ENCODE measurements around the gene STAG3.
A peak's percentile ranks its signal among the peaks of the same experiment; 100 is the strongest.

The STAG3 gene

DNA sequence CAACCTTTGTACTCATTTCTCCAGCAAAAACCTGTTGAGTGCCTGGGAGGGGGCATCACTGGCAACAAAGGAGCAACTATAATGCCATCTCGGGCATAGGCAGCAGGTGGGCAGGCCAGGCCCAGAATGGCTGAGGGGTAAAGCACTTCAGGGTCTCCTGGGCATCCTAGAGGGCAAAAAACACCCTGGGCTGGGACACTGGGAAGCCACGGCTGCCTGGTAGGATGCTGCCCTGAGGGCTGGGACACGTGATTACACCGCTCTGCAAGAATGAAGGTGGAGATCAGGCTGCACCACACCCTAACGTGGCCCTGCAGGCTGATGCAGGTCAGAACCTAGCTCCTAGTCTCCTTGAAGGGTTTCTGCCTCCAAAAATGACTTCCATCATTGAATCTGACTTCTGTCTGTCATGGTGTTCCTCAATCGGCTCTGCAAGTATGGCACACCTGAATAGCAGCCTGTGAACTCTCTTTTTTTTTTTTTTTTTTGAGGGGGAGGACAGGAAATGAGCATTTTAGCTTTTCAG is 14.6 kb upstream of the STAG3 start:
- TF ChIP-seq, protein P1, sequence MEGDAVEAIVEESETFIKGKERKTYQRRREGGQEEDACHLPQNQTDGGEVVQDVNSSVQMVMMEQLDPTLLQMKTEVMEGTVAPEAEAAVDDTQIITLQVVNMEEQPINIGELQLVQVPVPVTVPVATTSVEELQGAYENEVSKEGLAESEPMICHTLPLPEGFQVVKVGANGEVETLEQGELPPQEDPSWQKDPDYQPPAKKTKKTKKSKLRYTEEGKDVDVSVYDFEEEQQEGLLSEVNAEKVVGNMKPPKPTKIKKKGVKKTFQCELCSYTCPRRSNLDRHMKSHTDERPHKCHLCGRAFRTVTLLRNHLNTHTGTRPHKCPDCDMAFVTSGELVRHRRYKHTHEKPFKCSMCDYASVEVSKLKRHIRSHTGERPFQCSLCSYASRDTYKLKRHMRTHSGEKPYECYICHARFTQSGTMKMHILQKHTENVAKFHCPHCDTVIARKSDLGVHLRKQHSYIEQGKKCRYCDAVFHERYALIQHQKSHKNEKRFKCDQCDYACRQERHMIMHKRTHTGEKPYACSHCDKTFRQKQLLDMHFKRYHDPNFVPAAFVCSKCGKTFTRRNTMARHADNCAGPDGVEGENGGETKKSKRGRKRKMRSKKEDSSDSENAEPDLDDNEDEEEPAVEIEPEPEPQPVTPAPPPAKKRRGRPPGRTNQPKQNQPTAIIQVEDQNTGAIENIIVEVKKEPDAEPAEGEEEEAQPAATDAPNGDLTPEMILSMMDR (IDR thresholded peaks at IDR 0.05; ENCODE audit: insufficient read depth, low read depth, low read length, missing control alignments): no peak
- peak; percentile 93 for DNase-seq (ENCODE audit: low read depth)
- no peak overlapping the region for H3K4me3 ChIP-seq (ENCODE audit: low read length)

DNA sequence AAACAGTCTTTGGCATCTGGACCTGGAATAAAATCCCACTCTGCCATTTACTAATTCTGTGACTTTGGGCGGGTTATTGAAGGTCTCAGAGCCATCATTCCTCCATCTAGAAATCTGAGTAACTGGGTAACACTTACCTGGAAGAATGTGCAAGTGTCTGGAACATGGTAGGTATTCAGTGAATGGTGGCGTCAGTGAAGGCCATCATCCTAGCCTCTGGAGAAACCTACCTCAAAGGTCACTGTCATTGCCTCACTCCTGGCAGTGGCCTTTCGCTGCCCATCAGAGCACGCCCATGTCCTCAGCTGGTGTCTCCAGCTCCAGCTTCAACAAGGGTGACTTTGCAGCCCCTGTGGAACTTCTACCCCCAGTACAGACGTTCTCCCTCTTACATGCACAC is 13.8 kb upstream of the STAG3 start:
- H3K4me3 ChIP-seq (ENCODE audit: low read length): no peak overlapping the region
- TF ChIP-seq, protein P1 (IDR thresholded peaks at IDR 0.05; ENCODE audit: insufficient read depth, low read depth, low read length, missing control alignments): no peak
- no peak for DNase-seq (ENCODE audit: low read depth)

DNA sequence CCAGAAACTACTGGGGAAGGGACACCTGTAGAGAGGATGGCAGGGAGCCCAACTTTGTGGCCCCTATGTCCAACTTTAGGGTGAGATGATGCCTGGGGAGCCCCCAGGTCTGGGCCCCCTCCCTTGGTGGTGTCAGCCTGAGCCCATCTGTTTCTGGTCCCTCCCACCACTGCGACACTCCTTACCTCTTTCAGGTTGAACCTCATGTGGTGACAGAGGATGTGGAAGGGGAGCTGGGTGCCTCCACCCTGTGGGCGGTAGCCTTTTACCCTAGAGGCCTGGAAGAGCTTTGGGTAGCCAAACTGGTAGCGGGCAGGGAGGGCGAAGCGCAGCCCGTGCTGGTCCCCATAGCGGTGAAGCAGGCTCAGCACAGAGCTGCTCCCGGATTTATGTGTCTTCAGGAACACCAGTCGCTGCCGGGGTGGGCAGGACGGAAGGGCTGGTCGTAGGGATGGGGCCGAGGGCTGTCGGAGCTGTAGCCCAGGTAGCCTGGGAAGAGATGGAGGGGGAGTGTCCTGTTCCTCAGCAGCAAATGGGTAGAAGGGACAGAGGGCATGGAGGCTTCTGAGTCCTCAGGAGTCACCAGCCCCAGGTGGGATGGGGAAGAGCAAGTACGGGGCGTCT is 11.3 kb upstream of the STAG3 start:
- TF ChIP-seq, protein P1 (IDR thresholded peaks at IDR 0.05; ENCODE audit: insufficient read depth, low read depth, low read length, missing control alignments): no peak
- no peak overlapping the region for H3K4me3 ChIP-seq (ENCODE audit: low read length)

DNA sequence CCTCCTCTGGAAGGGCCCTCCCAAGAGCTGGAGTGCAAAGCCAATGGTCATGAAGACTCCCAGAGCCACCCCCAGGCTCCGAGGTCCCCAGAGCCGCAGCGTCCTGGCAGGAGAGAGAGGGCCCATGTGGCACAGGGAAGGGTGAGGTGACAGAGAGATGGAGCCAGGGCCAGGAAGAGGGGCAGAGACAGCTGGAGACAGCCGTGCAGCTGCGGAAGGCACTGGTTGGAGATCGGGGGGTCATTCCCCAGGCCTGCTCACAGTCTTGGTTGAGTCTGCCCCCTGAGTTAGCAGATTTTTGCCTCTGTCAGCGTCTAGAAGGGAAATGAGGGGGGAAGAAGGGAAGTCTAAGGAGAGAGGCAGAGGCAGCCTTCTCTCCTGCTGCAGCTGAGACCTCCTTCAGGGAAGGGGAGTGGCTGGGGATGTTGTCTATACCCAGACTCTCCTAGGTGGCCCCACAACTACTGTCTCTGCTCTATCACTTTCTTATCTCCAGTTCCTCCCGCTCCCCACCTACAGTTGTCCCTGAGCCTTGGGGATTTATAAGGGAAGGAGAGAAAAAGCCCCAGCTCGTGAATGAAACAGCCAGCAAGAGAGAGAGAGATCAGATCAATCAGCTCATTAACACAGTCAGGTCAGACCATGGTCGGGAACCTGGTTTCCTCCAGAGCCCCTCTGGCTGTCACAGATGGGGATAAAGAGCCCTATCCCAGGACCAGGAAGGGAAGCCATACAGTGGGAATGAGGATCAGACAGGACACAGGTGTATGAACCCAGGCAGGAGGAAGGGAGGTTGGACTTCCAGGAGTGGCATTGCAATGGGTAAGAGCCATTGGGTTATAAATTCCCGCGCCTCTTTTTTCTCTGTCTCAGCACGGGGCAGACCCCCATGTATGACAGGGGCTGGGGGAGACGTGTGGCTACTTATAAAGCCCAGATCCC is 10.5 kb upstream of the STAG3 start:
- TF ChIP-seq, protein P1 (IDR thresholded peaks at IDR 0.05; ENCODE audit: insufficient read depth, low read depth, low read length, missing control alignments): no peak
- peak overlapping the region; percentile 51 for H3K4me3 ChIP-seq (ENCODE audit: low read length)
- no peak for DNase-seq (ENCODE audit: low read depth)

More for the DNA sequence above, 11.3 kb upstream of the STAG3 start:
- DNase-seq (ENCODE audit: low read depth): no peak

DNA sequence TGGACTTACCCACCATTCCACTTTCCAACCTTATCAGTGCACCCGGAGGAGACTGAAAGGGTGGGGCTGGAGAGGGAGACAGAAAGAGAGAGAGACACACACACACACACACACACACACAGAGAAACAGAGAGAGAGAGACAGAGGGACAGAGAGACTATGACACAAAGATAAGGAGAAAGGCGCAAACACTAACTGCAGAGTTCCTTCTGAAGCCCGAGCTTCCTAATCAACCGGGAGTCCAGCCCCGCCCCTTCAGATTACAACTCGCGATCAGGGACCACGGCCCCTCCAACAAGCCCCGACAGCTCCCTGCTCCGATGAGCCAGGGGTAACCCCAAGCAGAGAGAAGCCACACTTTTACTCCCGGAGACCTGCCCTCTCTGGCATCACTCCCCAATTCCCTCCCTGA is 9.8 kb upstream of the STAG3 start:
- TF ChIP-seq, protein P1 (IDR thresholded peaks at IDR 0.05; ENCODE audit: insufficient read depth, low read depth, low read length, missing control alignments): no peak
- DNase-seq (ENCODE audit: low read depth): peak; percentile 32
- peak overlapping the region; percentile 51 for H3K4me3 ChIP-seq (ENCODE audit: low read length)

DNA sequence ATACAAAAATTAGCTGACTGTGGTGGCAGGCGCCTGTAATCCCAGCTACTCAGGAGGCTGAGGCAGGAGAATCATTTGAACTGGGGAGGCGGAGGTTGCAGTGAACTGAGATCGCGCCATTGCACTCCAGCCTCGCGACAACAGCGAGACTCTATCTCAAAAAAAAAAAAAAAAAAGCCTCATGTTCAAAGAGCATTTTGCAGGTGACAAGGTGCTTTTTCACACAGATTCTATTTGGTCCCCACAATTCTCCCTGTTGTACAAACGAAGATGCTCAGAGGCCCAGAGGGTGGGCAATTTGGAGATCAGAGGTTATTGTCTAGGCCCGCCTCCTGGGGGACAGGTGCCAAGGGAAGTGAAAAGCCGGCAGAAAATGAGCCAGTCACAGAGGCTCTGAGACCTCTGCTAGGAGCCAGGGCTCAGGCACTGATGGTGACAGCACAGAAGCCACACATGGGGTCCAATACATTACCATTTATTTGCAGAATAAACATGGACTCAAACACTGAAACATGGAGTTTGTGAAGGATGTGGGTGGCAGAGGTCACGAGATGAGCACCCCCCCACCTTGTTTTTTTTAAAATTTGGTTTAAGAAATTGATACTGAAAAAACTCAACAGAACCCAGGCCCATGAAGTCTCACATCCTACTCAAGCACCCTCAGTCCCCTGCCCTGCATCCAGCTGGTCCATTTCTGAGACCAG is 8.4 kb upstream of the STAG3 start:
- TF ChIP-seq, protein P1 (IDR thresholded peaks at IDR 0.05; ENCODE audit: insufficient read depth, low read depth, low read length, missing control alignments): no peak
- DNase-seq (ENCODE audit: low read depth): no peak
- no peak overlapping the region for H3K4me3 ChIP-seq (ENCODE audit: low read length)

Data from epithelial cell of esophagus (primary cell).